Heart left ventricle (tissue), 16 donors: ENCODE data around the gene TSPAN12. TPM values are rescaled to one million over a fixed set of nuclear protein-coding genes. Genes with fewer than 3 reads are reported as not detected.

Source experiments
- ATAC-seq, 4 donors: fragments of 200-7000 bp; cut with Tn5 transposase; one replicate each; pipeline ENCODE4 v1.9.1; 2020 to 2022; ENCODE audit warnings: moderate library complexity in 4 of 4, mild to moderate bottlenecking in 3 of 4, moderate number of reproducible peaks in 1 of 4
- DNase-seq, 5 donors: peaks; one replicate each; pipeline ENCODE4 v3.0.0-alpha.2; 2020
- H3K27ac ChIP-seq, 12 donors: fragments of 200-600 bp; sonication (generic) in 4 of 12; one replicate each; pipeline versions ENCODE4 v1.5.0 to v1.8.0; 2016 to 2022; ENCODE audit warnings: mild to moderate bottlenecking in 2 of 12
- H3K27me3 ChIP-seq, 9 donors: fragments of 200-600 bp; sonication (generic) in 2 of 9; one replicate each; pipeline versions ENCODE4 v1.5.1 to v1.8.0; 2016 to 2022; ENCODE audit warnings: mild to moderate bottlenecking in 3 of 9
- H3K36me3 ChIP-seq, 9 donors: fragments of 200-600 bp; sonication (generic) in 2 of 9; one replicate each; pipeline versions ENCODE4 v1.5.0 to v1.8.0; 2018 to 2022; ENCODE audit warnings: mild to moderate bottlenecking in 2 of 9
- H3K4me1 ChIP-seq, 12 donors: fragments of 200-600 bp; sonication (generic) in 4 of 12; one replicate each; pipeline versions ENCODE4 v1.5.0 to v1.8.0; 2016 to 2022; ENCODE audit warnings: mild to moderate bottlenecking in 3 of 12
- H3K4me3 ChIP-seq, 12 donors: fragments of 200-600 bp; sonication (generic) in 4 of 12; one replicate each; pipeline versions ENCODE4 v1.5.0 to v1.8.0; 2017 to 2022; ENCODE audit warnings: mild to moderate bottlenecking in 9 of 12, moderate library complexity in 4 of 12
- H3K9me3 ChIP-seq, 12 donors: fragments of 200-600 bp; sonication (generic) in 4 of 12; one replicate each; pipeline versions ENCODE4 v1.5.0 to v1.8.0; 2016 to 2022; ENCODE audit warnings: mild to moderate bottlenecking in 1 of 12
- CTCF ChIP-seq, 12 donors: fragments of 200-600 bp; sonication (generic) in 4 of 12; IDR thresholded peaks; one replicate each; pipeline versions ENCODE4 v1.5.0 to v1.8.0; 2018 to 2022; ENCODE audit warnings: antibody characterized with exemption in 12 of 12, mild to moderate bottlenecking in 5 of 12
- POLR2A ChIP-seq, 2 donors: fragments of 450-650 bp; IDR thresholded peaks; one replicate each; pipeline ENCODE4 v1.6.1; 2017; ENCODE audit warnings: antibody characterized with exemption in 2 of 2, mild to moderate bottlenecking in 2 of 2, moderate library complexity in 2 of 2
- WGBS, 4 donors: extraction: QIAGEN DNeasy Blood & Tissue Kit in 2 of 4; methylation state at CpG; one replicate each; pipeline versions ENCODE4 v1.1.5 to v1.1.7; 2013 to 2018; 5-methylcytosine and 5-hydroxymethylcytosine counted together
- intact Hi-C, 10 donors: fragments of 100-400 bp; cut with DNase I; formaldehyde crosslinking; loops; one replicate each; pipeline versions ENCODE4 v1.11.1 to v1.14.2; 2022
- polyA plus RNA-seq, 2 donors: library from polyadenylated mRNA; stranded (reverse); fragments of 200-250 nt; gene quantifications; one replicate each; pipeline ENCODE4 v1.2.3, GENCODE V29; 2013
- total RNA-seq, 9 donors: library from RNA; depleted of rRNA in 2 of 9; stranded (reverse); fragments of >200 nt in 2 of 9; fragmentation: NEBNext Ultra II Directional in 3 of 9; extraction: Animal tissue kit (Norgen Biotek cat#: 25700) in 3 of 9; gene quantifications; one replicate each; pipeline versions ENCODE4 v1.1.0 to v1.2.4, GENCODE V29; 2016 to 2023
- donor health status: ischemic (EF 13 %, LVEDD 7.1; RV severe dilation, severe dysfunction).
- donor health status: healthy with polysubstance abuse.
- donor health status: DM: no; HTN: yes; CAD: no.
- donor health status: DM: no; HTN: no; CAD: no.
- donor health status: ischemic (EF 25% LVEDD 6.9; RV normal size, moderate dysfunction).
- donor health status: ischemic (EF 25% LVEDD 5.7; RV mildly dilated, moderate dysfunction).
- donor health status: healthy.
- donor health status: DM: yes; HTN: yes; CAD: no.
- donor health status: ischemic (EF 35%, LVEDD 5.7; RV mildly dilated, moderate dysfunction).
- donor health status: nonischemic (EF 11% LVEDD 7.7; RV severe dilation, severe dysfunction).
- donor health status: DM: yes; HTN: yes; CAD: no.
- donor health status: PGD.
- donor health status: ischemic (EF 29% LVEDD 5.4; RV normal size, mild dysfunction).
- donor health status: nonischemic (EF 23%, LVEDD 6.1; RV moderate dilation, normal function).

Gene TSPAN12
- total and polyA plus RNA-seq, 11 donors = 24.2 to 85.0 (median 54.7) TPM

GRCh38 chr7:120842121-120842621 is 15.8 kb downstream of the TSPAN12 start:
- no peak overlapping the region for H3K27ac ChIP-seq
- TF ChIP-seq CTCF (IDR thresholded peaks at IDR 0.05) (no peak), POLR2A (IDR thresholded peaks at IDR 0.05) (no peak)
- DNase-seq (no peak), ATAC-seq (no peak)
- WGBS, 4 donors = 81 to 88% (median 84%) methylated on average over 4 of the region's 4 CpGs
- peaks cover 0 to 31% (median 6%) of the 10 kb centered on the region in 9 donors for H3K36me3 ChIP-seq
- H3K4me1 ChIP-seq = peaks cover 0 to 29% (median 12%) of the 10 kb centered on the region in 12 donors
- no peaks in the 10 kb centered on the region for H3K9me3 ChIP-seq
- no peaks in the 10 kb centered on the region for H3K27me3 ChIP-seq
- intact Hi-C loops = no loop called here
- H3K4me3 ChIP-seq = no peak overlapping the region

GRCh38 chr7:120841608-120842007 is 16.3 kb downstream of the TSPAN12 start:
- no peaks in the 10 kb centered on the region for H3K27me3 ChIP-seq
- intact Hi-C loops = no loop called here
- 90 to 94% (median 93%) methylated on average over 2 of the region's 2 CpGs for WGBS, 4 donors
- H3K9me3 ChIP-seq = no peaks in the 10 kb centered on the region
- DNase-seq (no peak), ATAC-seq (no peak)
- H3K4me1 ChIP-seq = peaks cover 0 to 23% (median 9%) of the 10 kb centered on the region in 12 donors
- H3K4me3 ChIP-seq = no peak overlapping the region
- H3K36me3 ChIP-seq = peaks cover 0 to 37% (median 6%) of the 10 kb centered on the region in 9 donors
- no peak overlapping the region for H3K27ac ChIP-seq
- TF ChIP-seq POLR2A (IDR thresholded peaks at IDR 0.05) = no peak
- TF ChIP-seq CTCF (IDR thresholded peaks at IDR 0.05) = no peak

GRCh38 chr7:120838281-120838682 is 19.7 kb downstream of the TSPAN12 start:
- intact Hi-C loops = no loop called here
- no peaks in the 10 kb centered on the region for H3K27me3 ChIP-seq
- H3K9me3 ChIP-seq = no peaks in the 10 kb centered on the region
- peak overlapping the region in 6 of 12 donors; percentile 0 to 39 (median 16) for H3K27ac ChIP-seq
- ATAC-seq = no peak
- peaks cover 0 to 11% (median 6%) of the 10 kb centered on the region in 12 donors for H3K4me1 ChIP-seq
- no peak for DNase-seq
- peak overlapping the region in 8 of 12 donors; percentile 4 to 34 (median 16) for H3K4me3 ChIP-seq
- 49 to 61% (median 57%) methylated on average over 6 of the region's 6 CpGs for WGBS, 4 donors
- peaks cover 0 to 57% (median 13%) of the 10 kb centered on the region in 9 donors for H3K36me3 ChIP-seq
- TF ChIP-seq CTCF (IDR thresholded peaks at IDR 0.05) = no peak
- TF ChIP-seq POLR2A (IDR thresholded peaks at IDR 0.05) = no peak

- Histone ChIP-seq H3K4me3 (no peak overlapping the region), H3K27me3 (no peaks in the 10 kb centered on the region), H3K9me3 (no peaks in the 10 kb centered on the region), H3K36me3 (peaks cover 0 to 61% (median 13%) of the 10 kb centered on the region in 9 donors), H3K4me1 (peaks cover 0 to 11% (median 6%) of the 10 kb centered on the region in 12 donors), H3K27ac (no peak overlapping the region)
- intact Hi-C loops = no loop called here
- no peak for DNase-seq
- TF ChIP-seq POLR2A (IDR thresholded peaks at IDR 0.05) (no peak), CTCF (IDR thresholded peaks at IDR 0.05) (no peak)
- WGBS, 4 donors = 90 to 95% (median 92%) methylated on average over 4 of the region's 4 CpGs
- ATAC-seq = no peak
Measured at GRCh38 chr7:120837599-120837998, 20.3 kb downstream of the TSPAN12 start.
